ENCODE results near the gene PLXNA4. TPM values are rescaled to one million over a fixed set of nuclear protein-coding genes. Genes with fewer than 3 reads are reported as not detected.

Gene PLXNA4
- total RNA-seq, 1 experiment from 2014 or later: not detected

- POLR2A ChIA-PET: no interaction called here
- RAD21 ChIA-PET (ENCODE audit: low non-redundant PET in 1 of 2, low total read pairs in 2 of 2, uncharacterized antibody in 2 of 2, unreplicated experiment in 2 of 2): no interaction called here
- H4K20me1 ChIP-seq (ENCODE audit: insufficient read depth): no peaks in the 10 kb centered on the region
Measured at GRCh38 chr7:132377015-132377414, 199.3 kb downstream of the PLXNA4 start.

GRCh38 chr7:132376361-132377013 is 199.8 kb downstream of the PLXNA4 start:
- no peak overlapping the region for H3K27ac ChIP-seq (ENCODE audit: low read depth, low read length)
- ChIA-PET POLR2A (no interaction called here), CTCF (no interaction called here), RAD21 (ENCODE audit: low non-redundant PET in 1 of 2, low total read pairs in 2 of 2, uncharacterized antibody in 2 of 2, unreplicated experiment in 2 of 2) (no interaction called here)
- H3K79me2 ChIP-seq (ENCODE audit: insufficient read depth, low read length): no peaks in the 10 kb centered on the region
- no peak overlapping the region for H2AFZ ChIP-seq (ENCODE audit: low read depth, low read length, poor library complexity, severe bottlenecking)
- H3K27me3 ChIP-seq (ENCODE audit: insufficient read depth, low read length): peaks cover 29% of the 10 kb centered on the region
- no peaks in the 10 kb centered on the region for H3K36me3 ChIP-seq (ENCODE audit: control insufficient read depth in 1 of 2, insufficient read depth in 2 of 2, low read length in 2 of 2)
- H3K4me1 ChIP-seq (ENCODE audit: control insufficient read depth in 1 of 2, insufficient read depth in 2 of 2, low read length in 2 of 2): no peaks in the 10 kb centered on the region
- no peaks in the 10 kb centered on the region for H3K9me2 ChIP-seq (ENCODE audit: insufficient read depth)
- H3K9me3 ChIP-seq (ENCODE audit: control insufficient read depth in 1 of 2, insufficient read depth in 1 of 2, low read depth in 1 of 2, low read length in 2 of 2): no peaks in the 10 kb centered on the region
- H4K20me1 ChIP-seq (ENCODE audit: insufficient read depth): no peaks in the 10 kb centered on the region
- DNase-seq (ENCODE audit: low read depth, low spot score): no peak
- intact Hi-C loops (cut with micrococcal nuclease): no loop called here
- no peak for ATAC-seq
- H3K4me2 ChIP-seq (ENCODE audit: low read length): no peak overlapping the region
- H3K9ac ChIP-seq (ENCODE audit: low read length): no peak overlapping the region
- no TSS peak for BruUV-seq (replicated peaks)
- H3K4me3 ChIP-seq (replicated peaks in 1 of 2; ENCODE audit: low read depth in 1 of 2, low read length in 2 of 2): no peak overlapping the region
- TF ChIP-seq EZH2 (IDR thresholded peaks at IDR 0.05): no peak
- TF ChIP-seq TCF7L2 (IDR thresholded peaks at IDR 0.05; ENCODE audit: borderline replicate concordance, extremely low read depth, insufficient read depth, insufficient read length): no peak
- TF ChIP-seq SRF (IDR thresholded peaks at IDR 0.05; ENCODE audit: low read depth): no peak
- TF ChIP-seq POLR2A (IDR thresholded peaks at IDR 0.05; ENCODE audit: borderline replicate concordance, extremely low read depth, insufficient read depth, insufficient read length): no peak
- no peak for TF ChIP-seq SP1 (IDR thresholded peaks at IDR 0.05; ENCODE audit: low read depth)
- TF ChIP-seq MAX (IDR thresholded peaks at IDR 0.05): no peak
- TF ChIP-seq POLR2AphosphoS5 (IDR thresholded peaks at IDR 0.05; ENCODE audit: low read depth, low read length): no peak
- TF ChIP-seq YY1 (IDR thresholded peaks at IDR 0.05; ENCODE audit: extremely low read depth, insufficient replicate concordance, low read depth, low read length): no peak
- no peak for TF ChIP-seq RAD21 (IDR thresholded peaks at IDR 0.05; ENCODE audit: low read depth)
- TF ChIP-seq EZH2phosphoT487 (IDR thresholded peaks at IDR 0.05; ENCODE audit: borderline replicate concordance): no peak
- no peak for TF ChIP-seq FOSL1 (IDR thresholded peaks at IDR 0.05; ENCODE audit: low read depth)
- TF ChIP-seq ZBTB33 (IDR thresholded peaks at IDR 0.05; ENCODE audit: extremely low read depth, insufficient replicate concordance, low read length): no peak

More at GRCh38 chr7:132377015-132377414, 199.3 kb downstream of the PLXNA4 start:
- no peaks in the 10 kb centered on the region for H3K36me3 ChIP-seq (ENCODE audit: control insufficient read depth in 1 of 2, insufficient read depth in 2 of 2, low read length in 2 of 2)
- DNase-seq (ENCODE audit: low read depth, low spot score): no peak
- no peak overlapping the region for H3K9ac ChIP-seq (ENCODE audit: low read length)
- no TSS peak for BruUV-seq (replicated peaks)
- ATAC-seq: no peak
- H2AFZ ChIP-seq (ENCODE audit: low read depth, low read length, poor library complexity, severe bottlenecking): no peak overlapping the region
- CTCF ChIA-PET: no interaction called here
- H3K9me3 ChIP-seq (ENCODE audit: control insufficient read depth in 1 of 2, insufficient read depth in 1 of 2, low read depth in 1 of 2, low read length in 2 of 2): no peaks in the 10 kb centered on the region
- no peaks in the 10 kb centered on the region for H3K79me2 ChIP-seq (ENCODE audit: insufficient read depth, low read length)
- peaks cover 34% of the 10 kb centered on the region for H3K27me3 ChIP-seq (ENCODE audit: insufficient read depth, low read length)
- no peak overlapping the region for H3K4me3 ChIP-seq (replicated peaks in 1 of 2; ENCODE audit: low read depth in 1 of 2, low read length in 2 of 2)
- H3K9me2 ChIP-seq (ENCODE audit: insufficient read depth): no peaks in the 10 kb centered on the region
- TF ChIP-seq ZBTB33 (IDR thresholded peaks at IDR 0.05; ENCODE audit: extremely low read depth, insufficient replicate concordance, low read length): no peak
- TF ChIP-seq RAD21 (IDR thresholded peaks at IDR 0.05; ENCODE audit: low read depth): no peak
- TF ChIP-seq POLR2AphosphoS5 (IDR thresholded peaks at IDR 0.05; ENCODE audit: low read depth, low read length): no peak
- TF ChIP-seq CEBPB (IDR thresholded peaks at IDR 0.05; ENCODE audit: low read depth): no peak
- H3K27ac ChIP-seq (ENCODE audit: low read depth, low read length): no peak overlapping the region
- intact Hi-C loops (cut with micrococcal nuclease): no loop called here
- no peaks in the 10 kb centered on the region for H3K4me1 ChIP-seq (ENCODE audit: control insufficient read depth in 1 of 2, insufficient read depth in 2 of 2, low read length in 2 of 2)
- no peak overlapping the region for H3K4me2 ChIP-seq (ENCODE audit: low read length)
